OCI-LY1 (cell line): ENCODE measurements around the gene MYO18B.
"Not testable (repeated sequence)": the region's sequence is repeated elsewhere in the genome, so short reads cannot be mapped to it uniquely, and the experiment has no call there.

Experiments used
- H2AFZ ChIP-seq: fragments of 200-600 bp; sonication (generic), shearing (Covaris generic); 2 replicates; pipeline ENCODE4 v1.6.0; 2014; ENCODE audit warnings: antibody characterized with exemption, mild to moderate bottlenecking, low read length
- H3F3A ChIP-seq: fragments of 200-600 bp; sonication (generic), shearing (Covaris generic); 2 replicates; pipeline ENCODE4 v1.6.0; 2014; ENCODE audit warnings: mild to moderate bottlenecking, antibody characterized with exemption, low read length, moderate library complexity; ENCODE audit not compliant: insufficient read depth
- H3K27ac ChIP-seq: fragments of 200-600 bp; sonication (generic); 2 replicates; pipeline ENCODE4 v1.5.1; 2014; ENCODE audit warnings: low read length, mixed run types, mild to moderate bottlenecking, low read depth; ENCODE audit not compliant: poor library complexity, severe bottlenecking
- H3K27me3 ChIP-seq: fragments of 200-600 bp; sonication (generic); 2 replicates; pipeline ENCODE4 v1.6.0; 2014; ENCODE audit warnings: antibody characterized with exemption, mild to moderate bottlenecking, low read length, moderate library complexity; ENCODE audit not compliant: insufficient read depth
- H3K36me3 ChIP-seq: fragments of 200-600 bp; sonication (generic); 2 replicates; pipeline ENCODE4 v1.6.1; 2014; ENCODE audit warnings: mild to moderate bottlenecking, antibody characterized with exemption, low read length, moderate library complexity, mixed read lengths; ENCODE audit not compliant: insufficient read depth
- H3K4me1 ChIP-seq: fragments of 200-600 bp; sonication (generic); 2 replicates; pipeline ENCODE4 v1.5.1; 2014; ENCODE audit warnings: mild to moderate bottlenecking, low read length, moderate library complexity; ENCODE audit not compliant: insufficient read depth, severe bottlenecking
- H3K4me2 ChIP-seq: fragments of 200-600 bp; sonication (generic), shearing (Covaris generic); 2 replicates; pipeline ENCODE4 v1.6.1; 2014; ENCODE audit warnings: low read length
- H3K4me3 ChIP-seq: fragments of 200-600 bp; sonication (generic); 2 replicates; pipeline ENCODE4 v1.5.1; 2014; ENCODE audit warnings: low read length, low read depth, mild to moderate bottlenecking, mixed read lengths; ENCODE audit not compliant: poor library complexity, severe bottlenecking
- H3K79me2 ChIP-seq: fragments of 200-600 bp; shearing (Covaris generic); 2 replicates; pipeline ENCODE4 v1.6.1; 2016; ENCODE audit warnings: mixed run types, low read length, mixed read lengths; ENCODE audit not compliant: insufficient read depth
- H3K9ac ChIP-seq: fragments of 200-600 bp; sonication (generic), shearing (Covaris generic); 2 replicates; pipeline ENCODE4 v1.6.1; 2014; ENCODE audit warnings: mild to moderate bottlenecking, low read length, mixed read lengths
- H3K9me2 ChIP-seq: fragments of 200-600 bp; sonication (generic), shearing (Covaris generic); 2 replicates; pipeline ENCODE4 v1.6.1; 2014; ENCODE audit warnings: low read depth, mild to moderate bottlenecking, low read length, mixed read lengths
- H3K9me3 ChIP-seq: fragments of 200-600 bp; shearing (Covaris generic); 2 replicates; pipeline ENCODE4 v1.6.1; 2014; ENCODE audit warnings: low read length, mixed read lengths
- H4K20me1 ChIP-seq: fragments of 200-600 bp; sonication (generic), shearing (Covaris generic); 2 replicates; pipeline ENCODE4 v1.6.0; 2016; ENCODE audit warnings: mild to moderate bottlenecking, low read length; ENCODE audit not compliant: insufficient read depth
- EZH2 ChIP-seq: fragments of 200-600 bp; sonication (generic), shearing (Covaris generic); IDR thresholded peaks from 2 replicates; pipeline ENCODE4 v1.8.0; 2017; ENCODE audit warnings: borderline replicate concordance, mixed run types, mild to moderate bottlenecking, antibody characterized with exemption, low read length, moderate library complexity, mixed read lengths
- TF ChIP-seq, protein P1 (sequence below): fragments of 200-600 bp; sonication (generic), shearing (Covaris generic); IDR thresholded peaks from 2 replicates; pipeline ENCODE4 v1.5.1; 2017; ENCODE audit warnings: mild to moderate bottlenecking, antibody characterized with exemption, low read length, moderate library complexity, mixed read lengths

The MYO18B gene

DNA sequence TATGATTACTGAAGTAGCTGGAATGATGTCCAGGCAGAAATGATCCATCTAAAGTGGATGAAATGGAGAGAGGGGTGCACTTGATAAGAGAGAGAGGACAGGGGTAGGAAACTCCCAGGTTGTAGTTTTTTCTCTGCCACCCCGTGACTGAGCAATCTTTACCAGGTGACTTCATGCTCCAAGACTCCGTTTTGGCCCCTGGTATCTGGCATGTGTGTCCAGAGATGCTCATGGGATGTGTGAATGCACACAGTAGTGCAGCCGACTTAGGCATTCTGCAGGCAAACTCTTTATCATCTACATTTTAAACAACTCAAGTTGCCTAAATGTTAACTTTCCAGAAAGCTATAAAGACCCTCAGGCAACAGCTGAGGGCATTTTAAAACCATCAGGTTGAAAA is 238.0 kb downstream of the MYO18B start:
- Histone ChIP-seq H3K79me2 (no peaks in the 10 kb centered on the region), H3K9ac (no peak overlapping the region), H3K4me1 (no peaks in the 10 kb centered on the region), H3F3A (no peaks in the 10 kb centered on the region), H3K4me3 (no peak overlapping the region), H3K27me3 (no peaks in the 10 kb centered on the region), H4K20me1 (no peaks in the 10 kb centered on the region), H3K4me2 (no peak overlapping the region), H3K9me3 (no peaks in the 10 kb centered on the region), H3K36me3 (no peaks in the 10 kb centered on the region), H3K27ac (no peak overlapping the region), H2AFZ (no peak overlapping the region), H3K9me2 (no peaks in the 10 kb centered on the region)
- TF ChIP-seq, protein P1, sequence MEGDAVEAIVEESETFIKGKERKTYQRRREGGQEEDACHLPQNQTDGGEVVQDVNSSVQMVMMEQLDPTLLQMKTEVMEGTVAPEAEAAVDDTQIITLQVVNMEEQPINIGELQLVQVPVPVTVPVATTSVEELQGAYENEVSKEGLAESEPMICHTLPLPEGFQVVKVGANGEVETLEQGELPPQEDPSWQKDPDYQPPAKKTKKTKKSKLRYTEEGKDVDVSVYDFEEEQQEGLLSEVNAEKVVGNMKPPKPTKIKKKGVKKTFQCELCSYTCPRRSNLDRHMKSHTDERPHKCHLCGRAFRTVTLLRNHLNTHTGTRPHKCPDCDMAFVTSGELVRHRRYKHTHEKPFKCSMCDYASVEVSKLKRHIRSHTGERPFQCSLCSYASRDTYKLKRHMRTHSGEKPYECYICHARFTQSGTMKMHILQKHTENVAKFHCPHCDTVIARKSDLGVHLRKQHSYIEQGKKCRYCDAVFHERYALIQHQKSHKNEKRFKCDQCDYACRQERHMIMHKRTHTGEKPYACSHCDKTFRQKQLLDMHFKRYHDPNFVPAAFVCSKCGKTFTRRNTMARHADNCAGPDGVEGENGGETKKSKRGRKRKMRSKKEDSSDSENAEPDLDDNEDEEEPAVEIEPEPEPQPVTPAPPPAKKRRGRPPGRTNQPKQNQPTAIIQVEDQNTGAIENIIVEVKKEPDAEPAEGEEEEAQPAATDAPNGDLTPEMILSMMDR: no peak
- no peak for TF ChIP-seq EZH2

DNA sequence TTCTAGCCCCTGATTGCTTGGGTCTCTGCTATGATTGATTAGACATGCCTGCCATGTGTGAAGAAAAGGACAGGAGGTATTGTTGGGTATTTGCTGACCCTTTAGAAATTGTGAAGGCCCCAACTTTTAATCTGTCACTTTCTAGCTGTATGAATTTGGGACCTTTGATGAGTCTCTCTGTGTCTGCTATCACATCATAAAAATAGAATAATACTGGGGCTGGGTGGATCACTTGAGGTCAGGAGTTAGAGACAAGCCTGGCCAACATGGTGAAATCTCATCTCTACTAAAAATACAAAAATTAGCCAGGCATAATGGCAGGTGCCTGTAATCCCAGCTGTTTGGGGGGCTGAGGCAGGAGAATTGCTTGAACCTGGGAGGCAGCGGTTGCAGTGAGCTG is 242.9 kb downstream of the MYO18B start:
- not testable (repeated sequence) for H3K4me1 ChIP-seq, H3K79me2 ChIP-seq, H4K20me1 ChIP-seq, H3K9me3 ChIP-seq, H3F3A ChIP-seq, H3K9ac ChIP-seq, H3K4me3 ChIP-seq, H3K27ac ChIP-seq, H3K27me3 ChIP-seq, H2AFZ ChIP-seq, H3K4me2 ChIP-seq, H3K36me3 ChIP-seq, H3K9me2 ChIP-seq

DNA sequence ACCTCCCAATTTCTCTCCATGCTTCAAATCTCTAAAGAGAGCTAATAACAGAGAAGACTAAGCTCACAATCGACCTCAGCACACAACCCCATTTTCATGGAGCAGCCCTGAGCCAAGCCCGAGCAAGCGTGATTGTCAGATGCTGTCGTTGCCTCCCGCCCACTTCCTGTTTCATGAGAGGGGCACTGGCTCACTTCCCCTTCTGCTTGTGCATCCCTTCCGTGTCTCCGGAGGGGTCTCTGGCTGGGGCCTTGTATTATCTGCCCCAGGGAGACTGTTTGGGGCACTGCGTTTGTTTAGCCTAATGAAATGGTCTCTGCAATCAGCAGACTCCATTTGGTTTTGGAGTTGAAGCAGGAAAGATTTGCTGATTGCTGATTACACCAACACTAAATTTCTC is 246.0 kb downstream of the MYO18B start:
- Histone ChIP-seq H2AFZ (no peak overlapping the region), H3K9me3 (no peaks in the 10 kb centered on the region), H3K4me3 (no peak overlapping the region), H3K79me2 (no peaks in the 10 kb centered on the region), H3K9ac (no peak overlapping the region), H3K27me3 (no peaks in the 10 kb centered on the region), H3K4me2 (no peak overlapping the region), H3K4me1 (no peaks in the 10 kb centered on the region), H3K36me3 (no peaks in the 10 kb centered on the region), H4K20me1 (no peaks in the 10 kb centered on the region), H3K27ac (no peak overlapping the region), H3F3A (no peaks in the 10 kb centered on the region), H3K9me2 (no peaks in the 10 kb centered on the region)
- TF ChIP-seq, protein P1: no peak
- TF ChIP-seq EZH2: no peak

DNA sequence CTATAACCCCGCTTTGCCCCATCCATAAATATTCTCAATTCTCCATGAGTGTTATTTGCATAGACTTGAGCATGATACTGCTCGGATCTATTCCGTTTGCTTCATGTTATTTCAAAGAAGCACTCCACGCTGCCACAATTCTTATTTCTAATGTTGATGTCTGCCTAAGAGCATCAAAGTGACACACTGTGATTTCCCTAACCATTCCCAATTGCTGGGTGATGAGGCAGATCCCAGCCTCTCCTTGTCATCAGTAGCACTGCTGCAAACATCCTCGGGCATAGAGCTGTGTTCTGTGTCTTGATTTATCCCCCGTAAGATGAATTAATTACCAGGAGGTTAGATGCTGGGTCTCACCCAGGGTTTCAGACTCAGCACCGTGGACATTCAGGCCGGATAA is 249.0 kb downstream of the MYO18B start:
- Histone ChIP-seq H3K79me2 (no peaks in the 10 kb centered on the region), H3K9ac (no peak overlapping the region), H3K9me2 (no peaks in the 10 kb centered on the region), H3K4me1 (no peaks in the 10 kb centered on the region), H2AFZ (no peak overlapping the region), H3K4me3 (no peak overlapping the region), H3K9me3 (no peaks in the 10 kb centered on the region), H3K27me3 (no peaks in the 10 kb centered on the region), H3K36me3 (no peaks in the 10 kb centered on the region), H3K27ac (no peak overlapping the region), H3F3A (no peaks in the 10 kb centered on the region), H4K20me1 (no peaks in the 10 kb centered on the region), H3K4me2 (no peak overlapping the region)
- TF ChIP-seq, protein P1: no peak
- no peak for TF ChIP-seq EZH2
